ENCODE measurements around the gene ATXN2L.

GRCh38 chr16:28873543-28874201, 50.9 kb downstream of the ATXN2L start:
- TF ChIP-seq REST (IDR thresholded peaks at IDR 0.05; ENCODE audit: insufficient read depth in 1 of 2, low read depth in 2 of 2, low read length in 1 of 2) (no peak), CTCF (IDR thresholded peaks at IDR 0.05) (peak; percentile 88), SIN3A (IDR thresholded peaks at IDR 0.05; ENCODE audit: borderline replicate concordance, insufficient read depth, low read depth, low read length) (no peak)

Measured in Panc1 (cell line).